Liver (tissue), 3 donors: ENCODE results near the gene LMF1.

Experiments used
- TAF1 ChIP-seq: conservative IDR thresholded peaks from 2 replicates; pipeline ENCODE4 v1.6.1; 2016; ENCODE audit warnings: antibody characterized with exemption, mild to moderate bottlenecking
- TF ChIP-seq, protein P1 (sequence below): fragments of 150-350 bp; IDR thresholded peaks from 2 replicates; pipeline ENCODE4 v1.5.1; 2017; ENCODE audit warnings: improper control_type of control experiment, low read depth, low read length; ENCODE audit not compliant: missing input control
- TF ChIP-seq, protein P2 (sequence below): IDR thresholded peaks from 2 replicates; pipeline ENCODE4 v1.6.1; 2016; ENCODE audit warnings: antibody characterized with exemption
- donor health status: healthy.
- donor health status: healthy.

DNA sequence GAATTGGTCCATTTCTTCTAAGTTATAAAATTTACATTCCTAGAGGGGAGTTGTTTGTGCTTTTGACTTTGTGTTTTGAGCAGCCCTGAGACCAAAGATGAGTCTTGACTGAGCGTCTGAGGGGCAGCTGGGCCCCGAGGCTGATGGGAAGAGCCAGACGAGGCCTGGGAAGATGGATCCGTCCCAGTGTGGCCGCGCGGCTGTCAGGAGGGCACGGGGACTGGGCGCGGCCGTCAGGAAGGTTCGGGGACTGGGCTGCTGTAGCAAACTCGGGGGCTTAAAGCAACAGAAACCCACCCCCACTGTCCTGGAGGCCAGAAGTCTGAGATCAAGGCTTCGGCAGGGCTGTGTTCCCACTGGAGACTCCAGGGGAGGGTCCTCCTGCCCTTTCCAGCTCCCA, 132.0 kb downstream of the LMF1 start:
- TF ChIP-seq, protein P1, sequence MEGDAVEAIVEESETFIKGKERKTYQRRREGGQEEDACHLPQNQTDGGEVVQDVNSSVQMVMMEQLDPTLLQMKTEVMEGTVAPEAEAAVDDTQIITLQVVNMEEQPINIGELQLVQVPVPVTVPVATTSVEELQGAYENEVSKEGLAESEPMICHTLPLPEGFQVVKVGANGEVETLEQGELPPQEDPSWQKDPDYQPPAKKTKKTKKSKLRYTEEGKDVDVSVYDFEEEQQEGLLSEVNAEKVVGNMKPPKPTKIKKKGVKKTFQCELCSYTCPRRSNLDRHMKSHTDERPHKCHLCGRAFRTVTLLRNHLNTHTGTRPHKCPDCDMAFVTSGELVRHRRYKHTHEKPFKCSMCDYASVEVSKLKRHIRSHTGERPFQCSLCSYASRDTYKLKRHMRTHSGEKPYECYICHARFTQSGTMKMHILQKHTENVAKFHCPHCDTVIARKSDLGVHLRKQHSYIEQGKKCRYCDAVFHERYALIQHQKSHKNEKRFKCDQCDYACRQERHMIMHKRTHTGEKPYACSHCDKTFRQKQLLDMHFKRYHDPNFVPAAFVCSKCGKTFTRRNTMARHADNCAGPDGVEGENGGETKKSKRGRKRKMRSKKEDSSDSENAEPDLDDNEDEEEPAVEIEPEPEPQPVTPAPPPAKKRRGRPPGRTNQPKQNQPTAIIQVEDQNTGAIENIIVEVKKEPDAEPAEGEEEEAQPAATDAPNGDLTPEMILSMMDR, result no peak
- TF ChIP-seq, protein P2, sequence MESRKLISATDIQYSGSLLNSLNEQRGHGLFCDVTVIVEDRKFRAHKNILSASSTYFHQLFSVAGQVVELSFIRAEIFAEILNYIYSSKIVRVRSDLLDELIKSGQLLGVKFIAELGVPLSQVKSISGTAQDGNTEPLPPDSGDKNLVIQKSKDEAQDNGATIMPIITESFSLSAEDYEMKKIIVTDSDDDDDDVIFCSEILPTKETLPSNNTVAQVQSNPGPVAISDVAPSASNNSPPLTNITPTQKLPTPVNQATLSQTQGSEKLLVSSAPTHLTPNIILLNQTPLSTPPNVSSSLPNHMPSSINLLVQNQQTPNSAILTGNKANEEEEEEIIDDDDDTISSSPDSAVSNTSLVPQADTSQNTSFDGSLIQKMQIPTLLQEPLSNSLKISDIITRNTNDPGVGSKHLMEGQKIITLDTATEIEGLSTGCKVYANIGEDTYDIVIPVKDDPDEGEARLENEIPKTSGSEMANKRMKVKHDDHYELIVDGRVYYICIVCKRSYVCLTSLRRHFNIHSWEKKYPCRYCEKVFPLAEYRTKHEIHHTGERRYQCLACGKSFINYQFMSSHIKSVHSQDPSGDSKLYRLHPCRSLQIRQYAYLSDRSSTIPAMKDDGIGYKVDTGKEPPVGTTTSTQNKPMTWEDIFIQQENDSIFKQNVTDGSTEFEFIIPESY, result no peak
- no peak for TF ChIP-seq TAF1
